Measurements from ENCODE around the gene EPHB2. TPM values are rescaled to one million over a fixed set of nuclear protein-coding genes. Genes with fewer than 3 reads are reported as not detected.

EPHB2 gene
- total RNA-seq, 1 experiment from 2014 or later = 18.5 TPM

GRCh38 chr1:22677931-22678896 lies 32.4 kb upstream of the EPHB2 start (continued):
- TF ChIP-seq, protein P1, sequence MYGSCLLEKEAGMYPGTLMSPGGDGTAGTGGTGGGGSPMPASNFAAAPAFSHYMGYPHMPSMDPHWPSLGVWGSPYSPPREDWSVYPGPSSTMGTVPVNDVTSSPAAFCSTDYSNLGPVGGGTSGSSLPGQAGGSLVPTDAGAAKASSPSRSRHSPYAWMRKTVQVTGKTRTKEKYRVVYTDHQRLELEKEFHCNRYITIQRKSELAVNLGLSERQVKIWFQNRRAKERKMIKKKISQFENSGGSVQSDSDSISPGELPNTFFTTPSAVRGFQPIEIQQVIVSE (CRISPR knock-in tag; IDR thresholded peaks at IDR 0.05; ENCODE audit: borderline replicate concordance) = no peak
- no peak for TF ChIP-seq MLX (CRISPR knock-in tag; IDR thresholded peaks at IDR 0.05)
- TF ChIP-seq ZNF317 (CRISPR knock-in tag; IDR thresholded peaks at IDR 0.05; ENCODE audit: borderline replicate concordance, low read depth) = no peak
- TF ChIP-seq ZNF121 (CRISPR knock-in tag; IDR thresholded peaks at IDR 0.05) = no peak

- no peak for DNase-seq (ENCODE audit: low spot score)
- ChIA-PET POLR2A (no interaction called here), CTCF (interaction anchor here (1.1 kb wide), 1 partner anchor 250 kb away, joined by 3 read pairs; no protein-coding TSS in a partner anchor)
Measured at GRCh38 chr1:22680726-22681125, 29.9 kb upstream of the EPHB2 start.

More at GRCh38 chr1:22680726-22681125, 29.9 kb upstream of the EPHB2 start:
- no peak for ATAC-seq
- no peaks in the 10 kb centered on the region for H3K9me3 Mint-ChIP-seq
- H3K36me3 Mint-ChIP-seq = no peaks in the 10 kb centered on the region
- TF ChIP-seq CREB1 (CRISPR knock-in tag; IDR thresholded peaks at IDR 0.05) = no peak
- TF ChIP-seq, protein P2, sequence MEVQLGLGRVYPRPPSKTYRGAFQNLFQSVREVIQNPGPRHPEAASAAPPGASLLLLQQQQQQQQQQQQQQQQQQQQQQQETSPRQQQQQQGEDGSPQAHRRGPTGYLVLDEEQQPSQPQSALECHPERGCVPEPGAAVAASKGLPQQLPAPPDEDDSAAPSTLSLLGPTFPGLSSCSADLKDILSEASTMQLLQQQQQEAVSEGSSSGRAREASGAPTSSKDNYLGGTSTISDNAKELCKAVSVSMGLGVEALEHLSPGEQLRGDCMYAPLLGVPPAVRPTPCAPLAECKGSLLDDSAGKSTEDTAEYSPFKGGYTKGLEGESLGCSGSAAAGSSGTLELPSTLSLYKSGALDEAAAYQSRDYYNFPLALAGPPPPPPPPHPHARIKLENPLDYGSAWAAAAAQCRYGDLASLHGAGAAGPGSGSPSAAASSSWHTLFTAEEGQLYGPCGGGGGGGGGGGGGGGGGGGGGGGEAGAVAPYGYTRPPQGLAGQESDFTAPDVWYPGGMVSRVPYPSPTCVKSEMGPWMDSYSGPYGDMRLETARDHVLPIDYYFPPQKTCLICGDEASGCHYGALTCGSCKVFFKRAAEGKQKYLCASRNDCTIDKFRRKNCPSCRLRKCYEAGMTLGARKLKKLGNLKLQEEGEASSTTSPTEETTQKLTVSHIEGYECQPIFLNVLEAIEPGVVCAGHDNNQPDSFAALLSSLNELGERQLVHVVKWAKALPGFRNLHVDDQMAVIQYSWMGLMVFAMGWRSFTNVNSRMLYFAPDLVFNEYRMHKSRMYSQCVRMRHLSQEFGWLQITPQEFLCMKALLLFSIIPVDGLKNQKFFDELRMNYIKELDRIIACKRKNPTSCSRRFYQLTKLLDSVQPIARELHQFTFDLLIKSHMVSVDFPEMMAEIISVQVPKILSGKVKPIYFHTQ (CRISPR knock-in tag; IDR thresholded peaks at IDR 0.05) = no peak
- TF ChIP-seq, protein P3, sequence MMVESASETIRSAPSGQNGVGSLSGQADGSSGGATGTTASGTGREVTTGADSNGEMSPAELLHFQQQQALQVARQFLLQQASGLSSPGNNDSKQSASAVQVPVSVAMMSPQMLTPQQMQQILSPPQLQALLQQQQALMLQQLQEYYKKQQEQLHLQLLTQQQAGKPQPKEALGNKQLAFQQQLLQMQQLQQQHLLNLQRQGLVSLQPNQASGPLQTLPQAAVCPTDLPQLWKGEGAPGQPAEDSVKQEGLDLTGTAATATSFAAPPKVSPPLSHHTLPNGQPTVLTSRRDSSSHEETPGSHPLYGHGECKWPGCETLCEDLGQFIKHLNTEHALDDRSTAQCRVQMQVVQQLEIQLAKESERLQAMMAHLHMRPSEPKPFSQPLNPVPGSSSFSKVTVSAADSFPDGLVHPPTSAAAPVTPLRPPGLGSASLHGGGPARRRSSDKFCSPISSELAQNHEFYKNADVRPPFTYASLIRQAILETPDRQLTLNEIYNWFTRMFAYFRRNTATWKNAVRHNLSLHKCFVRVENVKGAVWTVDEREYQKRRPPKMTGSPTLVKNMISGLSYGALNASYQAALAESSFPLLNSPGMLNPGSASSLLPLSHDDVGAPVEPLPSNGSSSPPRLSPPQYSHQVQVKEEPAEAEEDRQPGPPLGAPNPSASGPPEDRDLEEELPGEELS (CRISPR knock-in tag; IDR thresholded peaks at IDR 0.05) = no peak
- no peak for TF ChIP-seq ESRRA (CRISPR knock-in tag; IDR thresholded peaks at IDR 0.05; ENCODE audit: borderline replicate concordance)
- no peak for TF ChIP-seq HMGXB4 (CRISPR knock-in tag; IDR thresholded peaks at IDR 0.05)
- TF ChIP-seq RELA (CRISPR knock-in tag; IDR thresholded peaks at IDR 0.05; ENCODE audit: borderline replicate concordance) = no peak
- TF ChIP-seq, protein P4, sequence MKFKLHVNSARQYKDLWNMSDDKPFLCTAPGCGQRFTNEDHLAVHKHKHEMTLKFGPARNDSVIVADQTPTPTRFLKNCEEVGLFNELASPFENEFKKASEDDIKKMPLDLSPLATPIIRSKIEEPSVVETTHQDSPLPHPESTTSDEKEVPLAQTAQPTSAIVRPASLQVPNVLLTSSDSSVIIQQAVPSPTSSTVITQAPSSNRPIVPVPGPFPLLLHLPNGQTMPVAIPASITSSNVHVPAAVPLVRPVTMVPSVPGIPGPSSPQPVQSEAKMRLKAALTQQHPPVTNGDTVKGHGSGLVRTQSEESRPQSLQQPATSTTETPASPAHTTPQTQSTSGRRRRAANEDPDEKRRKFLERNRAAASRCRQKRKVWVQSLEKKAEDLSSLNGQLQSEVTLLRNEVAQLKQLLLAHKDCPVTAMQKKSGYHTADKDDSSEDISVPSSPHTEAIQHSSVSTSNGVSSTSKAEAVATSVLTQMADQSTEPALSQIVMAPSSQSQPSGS (CRISPR knock-in tag; IDR thresholded peaks at IDR 0.05; ENCODE audit: borderline replicate concordance, low read depth) = no peak
- TF ChIP-seq TP53 (CRISPR knock-in tag; IDR thresholded peaks at IDR 0.05) = no peak
- TF ChIP-seq, protein P5, sequence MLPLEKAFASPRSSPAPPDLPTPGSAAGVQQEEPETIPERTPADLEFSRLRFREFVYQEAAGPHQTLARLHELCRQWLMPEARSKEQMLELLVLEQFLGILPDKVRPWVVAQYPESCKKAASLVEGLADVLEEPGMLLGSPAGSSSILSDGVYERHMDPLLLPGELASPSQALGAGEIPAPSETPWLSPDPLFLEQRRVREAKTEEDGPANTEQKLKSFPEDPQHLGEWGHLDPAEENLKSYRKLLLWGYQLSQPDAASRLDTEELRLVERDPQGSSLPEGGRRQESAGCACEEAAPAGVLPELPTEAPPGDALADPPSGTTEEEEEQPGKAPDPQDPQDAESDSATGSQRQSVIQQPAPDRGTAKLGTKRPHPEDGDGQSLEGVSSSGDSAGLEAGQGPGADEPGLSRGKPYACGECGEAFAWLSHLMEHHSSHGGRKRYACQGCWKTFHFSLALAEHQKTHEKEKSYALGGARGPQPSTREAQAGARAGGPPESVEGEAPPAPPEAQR (CRISPR knock-in tag; IDR thresholded peaks at IDR 0.05) = no peak
- no peak for TF ChIP-seq ZNF671 (CRISPR knock-in tag; IDR thresholded peaks at IDR 0.05)
- no peak for TF ChIP-seq SMAD3 (CRISPR knock-in tag; IDR thresholded peaks at IDR 0.05; ENCODE audit: borderline replicate concordance)
- no peak for TF ChIP-seq PRRX2 (CRISPR knock-in tag; IDR thresholded peaks at IDR 0.05)
- no peak for TF ChIP-seq ETV6 (CRISPR knock-in tag; IDR thresholded peaks at IDR 0.05)
- TF ChIP-seq GABPB1 (CRISPR knock-in tag; IDR thresholded peaks at IDR 0.05) = no peak
- no peak for TF ChIP-seq ELF4 (CRISPR knock-in tag; IDR thresholded peaks at IDR 0.05; ENCODE audit: low read depth)
- TF ChIP-seq MXD4 (CRISPR knock-in tag; IDR thresholded peaks at IDR 0.05; ENCODE audit: borderline replicate concordance) = no peak
- no peak for TF ChIP-seq MLX (CRISPR knock-in tag; IDR thresholded peaks at IDR 0.05)
- TF ChIP-seq, protein P6, sequence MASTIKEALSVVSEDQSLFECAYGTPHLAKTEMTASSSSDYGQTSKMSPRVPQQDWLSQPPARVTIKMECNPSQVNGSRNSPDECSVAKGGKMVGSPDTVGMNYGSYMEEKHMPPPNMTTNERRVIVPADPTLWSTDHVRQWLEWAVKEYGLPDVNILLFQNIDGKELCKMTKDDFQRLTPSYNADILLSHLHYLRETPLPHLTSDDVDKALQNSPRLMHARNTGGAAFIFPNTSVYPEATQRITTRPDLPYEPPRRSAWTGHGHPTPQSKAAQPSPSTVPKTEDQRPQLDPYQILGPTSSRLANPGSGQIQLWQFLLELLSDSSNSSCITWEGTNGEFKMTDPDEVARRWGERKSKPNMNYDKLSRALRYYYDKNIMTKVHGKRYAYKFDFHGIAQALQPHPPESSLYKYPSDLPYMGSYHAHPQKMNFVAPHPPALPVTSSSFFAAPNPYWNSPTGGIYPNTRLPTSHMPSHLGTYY (CRISPR knock-in tag; IDR thresholded peaks at IDR 0.05) = no peak
- H3K27me3 Mint-ChIP-seq (ENCODE audit: low read depth) = no peaks in the 10 kb centered on the region
- H3K27ac Mint-ChIP-seq = no peak overlapping the region
- peaks cover 2% of the 10 kb centered on the region for H3K4me1 Mint-ChIP-seq
- no peak overlapping the region for H3K4me3 Mint-ChIP-seq
